K562 (cell line): ENCODE data around the gene NR5A2. TPM values are rescaled to one million over a fixed set of nuclear protein-coding genes. Genes with fewer than 3 reads are reported as not detected.

Source experiments
- ATAC-seq: fragments of 200-7000 bp; cut with Tn5 transposase; 3 replicates; pipeline ENCODE4 v1.9.1; 2020; ENCODE audit warnings: moderate library complexity
- BruUV-seq: library from RNA; stranded (reverse); fragments of 400-500 nt; replicated peaks from 2 replicates; lab custom pipeline; 2021; lab: Mats Ljungman, UMichigan
- CTCF ChIA-PET: fragments of 300-600 bp; formaldehyde crosslinking; extraction: SDS; loops from one replicate; lab custom pipeline; 2021; ENCODE audit warnings: low intra/inter-chr PET ratio; lab: Yijun Ruan, JAX
- POLR2A ChIA-PET: fragments of 300-600, 350-650 bp; sonication (Branson Sonifier 250); formaldehyde crosslinking; extraction: SDS; loops from one replicate; lab custom pipeline; 2021; ENCODE audit warnings: antibody characterized with exemption, inconsistent platforms; lab: Yijun Ruan, JAX
- DNase-seq, 4 experiments: peaks; one replicate each; pipeline versions ENCODE4 v3.0.0 to v3.0.0-alpha.2; 2011 to 2018; ENCODE audit warnings: low spot score in 3 of 4, mixed read lengths in 3 of 4; ENCODE audit errors: extremely low read depth in 1 of 4
- FAIRE-seq: peaks from 2 replicates; lab custom pipeline; 2011; peaks lifted over from hg19 to GRCh38; lab: Jason Lieb, UNC
- H2AFZ ChIP-seq: 2 replicates; pipeline ENCODE4 v1.6.0; 2011; ENCODE audit warnings: low read depth, low read length, control low read depth, inconsistent platforms
- H3K27ac ChIP-seq: fragments of 200-600 bp; 3 replicates; pipeline ENCODE4 v1.8.0; 2011; ENCODE audit warnings: low read depth, mild to moderate bottlenecking, control low read depth, inconsistent platforms, low read length, moderate library complexity, mixed read lengths; ENCODE audit errors: extremely low read depth
- H3K27me3 ChIP-seq, 2 experiments: fragments of 300-600 bp in 1 of 2; 2 replicates in 1 of 2; 3 replicates in 1 of 2; pipeline versions ENCODE4 v1.6.0 to v1.8.0; 2011; ENCODE audit warnings: inconsistent platforms in 2 of 2, low read length in 2 of 2, mild to moderate bottlenecking in 1 of 2, mixed read lengths in 1 of 2, moderate library complexity in 1 of 2; ENCODE audit not compliant: control insufficient read depth in 2 of 2, insufficient read depth in 2 of 2
- H3K36me3 ChIP-seq: fragments of 300-600 bp; 3 replicates; pipeline ENCODE4 v1.8.0; 2011; ENCODE audit warnings: mild to moderate bottlenecking, low read length, inconsistent platforms; ENCODE audit not compliant: control insufficient read depth, insufficient read depth
- H3K4me1 ChIP-seq, 2 experiments: fragments of 200-600 bp in 1 of 2; replicated peaks in 1 of 2; 2 replicates in 1 of 2; 3 replicates in 1 of 2; pipeline versions ENCODE4 v1.5.1 to v1.8.0; 2011; ENCODE audit warnings: inconsistent platforms in 2 of 2, low read length in 2 of 2, mild to moderate bottlenecking in 1 of 2, mixed read lengths in 1 of 2, moderate library complexity in 1 of 2; ENCODE audit not compliant: control insufficient read depth in 2 of 2, insufficient read depth in 2 of 2
- H3K4me2 ChIP-seq: 2 replicates; pipeline ENCODE4 v1.6.1; 2011; ENCODE audit warnings: low read length, control low read depth, inconsistent platforms, mixed read lengths; ENCODE audit not compliant: insufficient read depth
- H3K4me3 ChIP-seq: fragments of 200-600 bp; sonication (generic), shearing (Covaris generic); 2 replicates; pipeline ENCODE4 v1.5.1; 2016; ENCODE audit warnings: control low read depth, inconsistent platforms
- H3K79me2 ChIP-seq: fragments of 200-600 bp; 3 replicates; pipeline ENCODE4 v1.8.0; 2011; ENCODE audit warnings: low read length, inconsistent platforms; ENCODE audit not compliant: control insufficient read depth, insufficient read depth
- H3K9ac ChIP-seq, 2 experiments: 2 replicates each; pipeline versions ENCODE4 v1.6.0 to v1.6.1; 2011; ENCODE audit warnings: low read depth in 2 of 2, low read length in 2 of 2, control low read depth in 1 of 2, inconsistent platforms in 1 of 2, mild to moderate bottlenecking in 1 of 2, mixed read lengths in 1 of 2; ENCODE audit not compliant: insufficient read depth in 1 of 2
- H3K9me1 ChIP-seq: one replicate; pipeline ENCODE4 v1.6.0; 2011; ENCODE audit warnings: inconsistent platforms, mild to moderate bottlenecking, low read length, moderate library complexity; ENCODE audit not compliant: control insufficient read depth, insufficient read depth
- H3K9me3 ChIP-seq: replicated peaks from 2 replicates; pipeline ENCODE4 v1.5.1; 2011; ENCODE audit warnings: low read depth, low read length, inconsistent platforms; ENCODE audit not compliant: control insufficient read depth, insufficient read depth
- H4K20me1 ChIP-seq: replicated peaks from 2 replicates; pipeline ENCODE4 v1.6.1; 2011; ENCODE audit warnings: low read length, inconsistent platforms, mixed read lengths; ENCODE audit not compliant: control insufficient read depth, insufficient read depth
- CGGBP1 ChIP-seq: fragments of 250-450 bp; sonication (Bioruptor Pico); IDR thresholded peaks from 2 replicates; pipeline ENCODE4 v1.9.0; 2021; ENCODE audit warnings: mild to moderate bottlenecking
- CTBP1 ChIP-seq: fragments of 450-650 bp; IDR thresholded peaks from 2 replicates; pipeline ENCODE4 v1.6.1; 2016; ENCODE audit warnings: borderline replicate concordance
- HIVEP1 ChIP-seq: fragments of 250-450 bp; sonication (Bioruptor Pico); IDR thresholded peaks from 2 replicates; pipeline ENCODE4 v1.4.0; 2020; ENCODE audit warnings: mild to moderate bottlenecking
- KLF16 ChIP-seq: IDR thresholded peaks from 2 replicates; pipeline ENCODE4 v1.6.1; 2016; ENCODE audit warnings: antibody characterized with exemption
- PTRF ChIP-seq: fragments of 450-650 bp; IDR thresholded peaks from 2 replicates; pipeline ENCODE4 v1.6.1; 2016; ENCODE audit warnings: mild to moderate bottlenecking, missing genetic modification characterization, missing compliant biosample characterization
- PTTG1 ChIP-seq: fragments of 450-650 bp; IDR thresholded peaks from 2 replicates; pipeline ENCODE4 v1.6.1; 2016; ENCODE audit warnings: low read depth, mild to moderate bottlenecking, missing genetic modification characterization, missing compliant biosample characterization
- RBM15 ChIP-seq: fragments of 200-400 bp; formaldehyde crosslinking; IDR thresholded peaks from 2 replicates; pipeline ENCODE4 v1.6.1; 2018; ENCODE audit warnings: mild to moderate bottlenecking, low read length, moderate library complexity; ENCODE audit not compliant: insufficient read depth
- SP1 ChIP-seq: sonication (generic); formaldehyde crosslinking; IDR thresholded peaks from 2 replicates; pipeline ENCODE4 v1.8.1; 2022; ENCODE audit warnings: mild to moderate bottlenecking, missing genetic modification reagents
- SP2 ChIP-seq: IDR thresholded peaks from 2 replicates; pipeline ENCODE4 v1.6.1; 2011; ENCODE audit warnings: mild to moderate bottlenecking, low read depth, low read length, moderate library complexity; ENCODE audit not compliant: poor library complexity, severe bottlenecking; ENCODE audit errors: extremely low read depth
- SREBF1 ChIP-seq: fragments of 150-350 bp; IDR thresholded peaks from 2 replicates; pipeline ENCODE4 v1.6.1; 2014; ENCODE audit warnings: antibody characterized with exemption, low read depth, low read length, borderline replicate concordance
- ZNF143 ChIP-seq: sonication (generic); formaldehyde crosslinking; IDR thresholded peaks from 2 replicates; pipeline ENCODE4 v1.9.0; 2022; ENCODE audit warnings: mild to moderate bottlenecking, missing genetic modification reagents
- ZNF395 ChIP-seq: fragments of 200-800 bp; sonication (Bioruptor generic); IDR thresholded peaks from 2 replicates; pipeline ENCODE4 v1.6.1; 2017; ENCODE audit warnings: missing genetic modification characterization, missing compliant biosample characterization
- ZNF512 ChIP-seq: IDR thresholded peaks from 2 replicates; pipeline ENCODE4 v1.6.1; 2016; ENCODE audit warnings: missing genetic modification characterization, missing compliant biosample characterization
- WGBS: fragments of 100-300 bp; shearing (Covaris generic); methylation state at CpG from one replicate; pipeline ENCODE4 v1.1.6; 2016; ENCODE audit warnings: low coverage, mixed read lengths; ENCODE audit not compliant: insufficient coverage; ENCODE audit errors: missing lambda C conversion rate; 5-methylcytosine and 5-hydroxymethylcytosine counted together
- in situ Hi-C: fragments of 300-500 bp; cut with MboI; formaldehyde crosslinking; loops from 4 replicates; pipeline ENCODE4 v1.15.0; 2018; ENCODE audit warnings: inconsistent platforms, mixed read lengths
- intact Hi-C: fragments of 100-400 bp; cut with micrococcal nuclease; formaldehyde crosslinking; loops from 2 replicates; pipeline ENCODE4 v1.14.2; 2022
- polyA plus RNA-seq, 8 experiments: library from polyadenylated mRNA; depleted of rRNA in 4 of 8; stranded (reverse) in 5 of 8; unstranded in 3 of 8; fragments of >200 nt; fragmentation: Nextera tagmentation in 2 of 8; fragmentation: Illumina TruSeq in 1 of 8; extraction: Ambion mirVana in 2 of 8; extraction: Trizol in 1 of 8; gene quantifications; 2 replicates each; pipeline versions ENCODE4 v1.2.1 to v1.2.3, GENCODE V29; 2011 to 2014; ENCODE audit warnings: inconsistent platforms in 1 of 8, missing spikeins in 1 of 8
- total RNA-seq, 7 experiments: library from RNA; depleted of rRNA in 6 of 7; stranded (reverse); fragments of >200 nt in 6 of 7; fragmentation: Illumina TruSeq in 2 of 7; extraction: Trizol in 2 of 7; gene quantifications; 2 replicates each; pipeline versions ENCODE4 v1.2.1 to v1.2.3, GENCODE V29; 2011 to 2021; ENCODE audit warnings: low replicate concordance in 1 of 7
- TF ChIP-seq, protein P1 (sequence below): sonication (generic); formaldehyde crosslinking; IDR thresholded peaks from 2 replicates; pipeline ENCODE4 v1.8.0; 2023; ENCODE audit warnings: mild to moderate bottlenecking, missing genetic modification reagents
- TF ChIP-seq, protein P2 (sequence below): fragments of 250-450 bp; sonication (Bioruptor Pico); IDR thresholded peaks from 2 replicates; pipeline ENCODE4 v1.4.0; 2020; ENCODE audit warnings: mild to moderate bottlenecking

Gene NR5A2
- total and polyA plus RNA-seq, 9 of the 15 experiments (the other 6 are each of a cell fraction or from before 2014, with no cell fraction given) = 0.13 to 0.40 (median 0.29) TPM

DNA sequence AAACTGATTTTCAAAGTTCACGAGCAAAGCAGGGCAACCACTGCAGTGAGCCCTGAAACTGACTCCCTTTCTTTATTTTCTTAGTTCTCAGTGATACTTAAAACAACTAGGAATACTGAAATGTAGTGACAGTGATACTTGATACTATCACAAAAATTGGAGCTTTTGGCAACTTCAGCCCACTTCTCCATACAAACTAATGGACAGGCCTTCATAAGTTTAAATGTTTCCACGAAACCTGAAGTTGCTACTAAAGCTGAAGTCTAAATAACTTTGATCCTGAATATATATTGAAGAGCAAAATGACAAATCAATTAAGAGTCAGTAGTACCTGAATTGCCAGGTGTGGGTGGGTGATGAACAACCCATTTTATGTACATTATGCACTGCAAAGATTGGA is 10.0 kb downstream of the NR5A2 start:
- 0% methylated on average over 2 of the region's 2 CpGs for WGBS
- no TSS peak for BruUV-seq
- H3K4me3 ChIP-seq = no peak overlapping the region
- intact Hi-C loops (no loop called here), in situ Hi-C loops (no loop called here)
- peaks cover 6% of the 10 kb centered on the region for H4K20me1 ChIP-seq
- H2AFZ ChIP-seq = no peak overlapping the region
- FAIRE-seq = no peak
- H3K4me1 ChIP-seq = peaks cover 0 to 19% of the 10 kb centered on the region in 2 experiments; a peak in 1 of 5 replicates
- H3K9me3 ChIP-seq = no peaks in the 10 kb centered on the region
- H3K27ac ChIP-seq = no peak overlapping the region
- H3K4me2 ChIP-seq = no peak overlapping the region
- no peaks in the 10 kb centered on the region for H3K79me2 ChIP-seq
- H3K9me1 ChIP-seq = peaks cover 4% of the 10 kb centered on the region
- no peak for DNase-seq
- CTCF ChIA-PET = no interaction called here
- ATAC-seq = no peak
- POLR2A ChIA-PET = no interaction called here
- H3K9ac ChIP-seq = no peak overlapping the region
- peaks cover 82 to 89% of the 10 kb centered on the region in 2 experiments for H3K27me3 ChIP-seq
- H3K36me3 ChIP-seq = no peaks in the 10 kb centered on the region
- no peak for TF ChIP-seq ZNF395 (CRISPR knock-in tag)
- no peak for TF ChIP-seq CGGBP1 (CRISPR knock-in tag)
- no peak for TF ChIP-seq KLF16
- TF ChIP-seq PTRF (tag) = no peak
- TF ChIP-seq, protein P1, sequence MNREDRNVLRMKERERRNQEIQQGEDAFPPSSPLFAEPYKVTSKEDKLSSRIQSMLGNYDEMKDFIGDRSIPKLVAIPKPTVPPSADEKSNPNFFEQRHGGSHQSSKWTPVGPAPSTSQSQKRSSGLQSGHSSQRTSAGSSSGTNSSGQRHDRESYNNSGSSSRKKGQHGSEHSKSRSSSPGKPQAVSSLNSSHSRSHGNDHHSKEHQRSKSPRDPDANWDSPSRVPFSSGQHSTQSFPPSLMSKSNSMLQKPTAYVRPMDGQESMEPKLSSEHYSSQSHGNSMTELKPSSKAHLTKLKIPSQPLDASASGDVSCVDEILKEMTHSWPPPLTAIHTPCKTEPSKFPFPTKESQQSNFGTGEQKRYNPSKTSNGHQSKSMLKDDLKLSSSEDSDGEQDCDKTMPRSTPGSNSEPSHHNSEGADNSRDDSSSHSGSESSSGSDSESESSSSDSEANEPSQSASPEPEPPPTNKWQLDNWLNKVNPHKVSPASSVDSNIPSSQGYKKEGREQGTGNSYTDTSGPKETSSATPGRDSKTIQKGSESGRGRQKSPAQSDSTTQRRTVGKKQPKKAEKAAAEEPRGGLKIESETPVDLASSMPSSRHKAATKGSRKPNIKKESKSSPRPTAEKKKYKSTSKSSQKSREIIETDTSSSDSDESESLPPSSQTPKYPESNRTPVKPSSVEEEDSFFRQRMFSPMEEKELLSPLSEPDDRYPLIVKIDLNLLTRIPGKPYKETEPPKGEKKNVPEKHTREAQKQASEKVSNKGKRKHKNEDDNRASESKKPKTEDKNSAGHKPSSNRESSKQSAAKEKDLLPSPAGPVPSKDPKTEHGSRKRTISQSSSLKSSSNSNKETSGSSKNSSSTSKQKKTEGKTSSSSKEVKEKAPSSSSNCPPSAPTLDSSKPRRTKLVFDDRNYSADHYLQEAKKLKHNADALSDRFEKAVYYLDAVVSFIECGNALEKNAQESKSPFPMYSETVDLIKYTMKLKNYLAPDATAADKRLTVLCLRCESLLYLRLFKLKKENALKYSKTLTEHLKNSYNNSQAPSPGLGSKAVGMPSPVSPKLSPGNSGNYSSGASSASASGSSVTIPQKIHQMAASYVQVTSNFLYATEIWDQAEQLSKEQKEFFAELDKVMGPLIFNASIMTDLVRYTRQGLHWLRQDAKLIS (CRISPR knock-in tag) = no peak
- TF ChIP-seq ZNF143 = no peak
- no peak for TF ChIP-seq HIVEP1
- TF ChIP-seq SP2 = no peak
- no peak for TF ChIP-seq RBM15
- no peak for TF ChIP-seq SREBF1
- TF ChIP-seq PTTG1 (tag) = no peak
- no peak for TF ChIP-seq ZNF512 (tag)
- TF ChIP-seq CTBP1 = no peak
- no peak for TF ChIP-seq SP1
- TF ChIP-seq, protein P2, sequence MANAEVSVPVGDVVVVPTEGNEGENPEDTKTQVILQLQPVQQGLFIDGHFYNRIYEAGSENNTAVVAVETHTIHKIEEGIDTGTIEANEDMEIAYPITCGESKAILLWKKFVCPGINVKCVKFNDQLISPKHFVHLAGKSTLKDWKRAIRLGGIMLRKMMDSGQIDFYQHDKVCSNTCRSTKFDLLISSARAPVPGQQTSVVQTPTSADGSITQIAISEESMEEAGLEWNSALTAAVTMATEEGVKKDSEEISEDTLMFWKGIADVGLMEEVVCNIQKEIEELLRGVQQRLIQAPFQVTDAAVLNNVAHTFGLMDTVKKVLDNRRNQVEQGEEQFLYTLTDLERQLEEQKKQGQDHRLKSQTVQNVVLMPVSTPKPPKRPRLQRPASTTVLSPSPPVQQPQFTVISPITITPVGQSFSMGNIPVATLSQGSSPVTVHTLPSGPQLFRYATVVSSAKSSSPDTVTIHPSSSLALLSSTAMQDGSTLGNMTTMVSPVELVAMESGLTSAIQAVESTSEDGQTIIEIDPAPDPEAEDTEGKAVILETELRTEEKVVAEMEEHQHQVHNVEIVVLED (CRISPR knock-in tag) = no peak
